ENCODE measurements around the gene MLN.

MLN gene

GRCh38 chr6:33758815-33759216 lies 45.0 kb downstream of the MLN start:
- in situ Hi-C loops (cut with HindIII; ENCODE audit: low sequenced_read_pairs), result loop anchor here (25.0 kb wide), 1 partner anchor 378 kb away; the partner anchor contains the start of gene GRM4

- in situ Hi-C loops (cut with HindIII; ENCODE audit: low sequenced_read_pairs), result loop anchor here (25.0 kb wide), 1 partner anchor 379 kb away; the partner anchor contains the start of gene GRM4
Measured at GRCh38 chr6:33757906-33758305, 45.9 kb downstream of the MLN start.

- in situ Hi-C loops (cut with HindIII; ENCODE audit: low sequenced_read_pairs), result loop anchor here (25.0 kb wide), 1 partner anchor 380 kb away; the partner anchor contains the start of gene GRM4
Measured at GRCh38 chr6:33757113-33757512, 46.7 kb downstream of the MLN start.

- in situ Hi-C loops (cut with HindIII; ENCODE audit: low sequenced_read_pairs), result loop anchor here (25.0 kb wide), 1 partner anchor 381 kb away; the partner anchor contains the start of gene GRM4
Measured at GRCh38 chr6:33756211-33756954, 47.4 kb downstream of the MLN start.

- in situ Hi-C loops (cut with HindIII; ENCODE audit: low sequenced_read_pairs), result loop anchor here (25.0 kb wide), 1 partner anchor 382 kb away; the partner anchor contains the start of gene GRM4
Measured at GRCh38 chr6:33755070-33755869, 48.5 kb downstream of the MLN start.

GRCh38 chr6:33754222-33754621 lies 49.6 kb downstream of the MLN start:
- in situ Hi-C loops (cut with HindIII; ENCODE audit: low sequenced_read_pairs), result loop anchor here (25.0 kb wide), 1 partner anchor 383 kb away; the partner anchor contains the start of gene GRM4

GRCh38 chr6:33752646-33753015 lies 51.2 kb downstream of the MLN start:
- in situ Hi-C loops (cut with HindIII; ENCODE audit: low sequenced_read_pairs), result loop anchor here (25.0 kb wide), 1 partner anchor 385 kb away; the partner anchor contains the start of gene GRM4

GRCh38 chr6:33751771-33752645 lies 51.8 kb downstream of the MLN start:
- in situ Hi-C loops (cut with HindIII; ENCODE audit: low sequenced_read_pairs), result loop anchor here (25.0 kb wide), 1 partner anchor 385 kb away; the partner anchor contains the start of gene GRM4

- in situ Hi-C loops (cut with HindIII; ENCODE audit: low sequenced_read_pairs), result loop anchor here (25.0 kb wide), 1 partner anchor 387 kb away; the partner anchor contains the start of gene GRM4
Measured at GRCh38 chr6:33750244-33750991, 53.4 kb downstream of the MLN start.

GRCh38 chr6:33749401-33749800 lies 54.4 kb downstream of the MLN start:
- in situ Hi-C loops (cut with HindIII; ENCODE audit: low sequenced_read_pairs), result no loop called here

- in situ Hi-C loops (cut with HindIII; ENCODE audit: low sequenced_read_pairs), result no loop called here
Measured at GRCh38 chr6:33748841-33749240, 55.0 kb downstream of the MLN start.

GRCh38 chr6:33747823-33748222 lies 56.0 kb downstream of the MLN start:
- in situ Hi-C loops (cut with HindIII; ENCODE audit: low sequenced_read_pairs), result no loop called here

GRCh38 chr6:33746651-33747100 lies 57.1 kb downstream of the MLN start, which contains the start of gene IP6K3:
Gene IP6K3, minus strand, starts transcription at chr6:33746905. Its CDS starts 11,429 bp downstream, at chr6:33735476.
- in situ Hi-C loops (cut with HindIII; ENCODE audit: low sequenced_read_pairs), result no loop called here

GRCh38 chr6:33746036-33746600 lies 57.7 kb downstream of the MLN start:
- in situ Hi-C loops (cut with HindIII; ENCODE audit: low sequenced_read_pairs), result no loop called here

- in situ Hi-C loops (cut with HindIII; ENCODE audit: low sequenced_read_pairs), result no loop called here
Measured at GRCh38 chr6:33745548-33745947, 58.3 kb downstream of the MLN start.

- in situ Hi-C loops (cut with HindIII; ENCODE audit: low sequenced_read_pairs), result no loop called here
Measured at GRCh38 chr6:33744895-33745546, 58.8 kb downstream of the MLN start.

Data from endothelial cell of hepatic sinusoid (primary cell).